ENCODE data around the gene MLX.

DNA sequence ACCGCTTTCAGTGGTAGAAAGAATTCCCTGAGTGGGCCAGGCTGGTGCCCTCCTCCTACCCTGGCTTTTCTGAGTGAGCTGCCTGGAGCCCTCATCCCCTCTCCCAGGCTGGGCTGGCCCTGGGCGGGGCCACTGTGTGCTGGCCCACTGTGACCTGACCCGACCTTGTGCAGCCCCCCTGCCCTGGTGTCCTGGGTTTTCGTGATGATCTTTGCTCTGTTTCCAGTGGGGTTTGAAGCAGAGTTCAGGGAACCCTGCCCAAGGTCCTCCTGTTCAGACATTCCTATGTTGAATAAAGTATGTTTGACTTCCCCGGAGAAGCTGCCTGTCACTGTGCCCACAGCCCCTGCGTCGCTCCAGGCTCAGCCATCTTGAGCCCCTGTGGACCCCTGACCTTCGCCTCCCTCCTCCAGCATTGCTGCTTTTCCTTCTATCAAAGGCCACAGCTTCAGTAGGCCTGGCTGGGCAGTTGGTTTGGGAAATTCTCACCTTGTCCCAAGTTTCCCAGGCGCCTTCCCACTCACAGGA is 44.6 kb upstream of the MLX start:
- TF ChIP-seq CTCF (conservative IDR thresholded peaks at IDR 0.05; ENCODE audit: low read depth, low read length) (no peak), EZH2 (IDR thresholded peaks at IDR 0.05; ENCODE audit: borderline replicate concordance, low read depth, low read length, poor library complexity, severe bottlenecking) (no peak)
